Fibroblast of lung (primary cell): Measurements from ENCODE around the gene AQP2. TPM values are rescaled to one million over a fixed set of nuclear protein-coding genes. Genes with fewer than 3 reads are reported as not detected.

Experiments used
- DNase-seq, 2 donors: peaks; one replicate each; pipeline versions ENCODE4 v3.0.0 to v3.0.0-alpha.2; 2010; ENCODE audit warnings: low read depth in 2 of 2
- H2AFZ ChIP-seq: 2 replicates; pipeline ENCODE4 v1.5.1; 2012; ENCODE audit warnings: low read length, control low read depth, inconsistent platforms
- H3K27ac ChIP-seq: 2 replicates; pipeline ENCODE4 v1.5.1; 2011; ENCODE audit warnings: low read length, control low read depth; ENCODE audit not compliant: insufficient read depth
- H3K27me3 ChIP-seq: 2 replicates; pipeline ENCODE4 v1.5.1; 2011; ENCODE audit warnings: mild to moderate bottlenecking, low read length; ENCODE audit not compliant: control insufficient read depth, insufficient read depth
- H3K36me3 ChIP-seq: 2 replicates; pipeline ENCODE4 v1.5.1; 2011; ENCODE audit warnings: low read length; ENCODE audit not compliant: control insufficient read depth, insufficient read depth
- H3K4me1 ChIP-seq: 2 replicates; pipeline ENCODE4 v1.5.1; 2011; ENCODE audit warnings: low read length; ENCODE audit not compliant: control insufficient read depth, insufficient read depth; ENCODE audit errors: extremely low read depth
- H3K4me2 ChIP-seq: 2 replicates; pipeline ENCODE4 v1.5.1; 2011; ENCODE audit warnings: low read length, control low read depth; ENCODE audit not compliant: insufficient read depth; ENCODE audit errors: extremely low read depth
- H3K4me3 ChIP-seq, 4 experiments: fragments of 200-600 bp in 1 of 4; sonication (generic) in 1 of 4; replicated peaks in 1 of 4; 2 replicates each; pipeline ENCODE4 v1.5.1; 2011 to 2016; ENCODE audit warnings: low read length in 4 of 4, low read depth in 3 of 4, mild to moderate bottlenecking in 3 of 4, control low read depth in 2 of 4, inconsistent platforms in 1 of 4, mixed read lengths in 1 of 4; ENCODE audit not compliant: insufficient read depth in 1 of 4; ENCODE audit errors: control extremely low read depth in 1 of 4
- H3K79me2 ChIP-seq: 2 replicates; pipeline ENCODE4 v1.5.1; 2012; ENCODE audit warnings: mild to moderate bottlenecking, low read length, inconsistent platforms; ENCODE audit not compliant: control insufficient read depth, insufficient read depth
- H3K9ac ChIP-seq: 2 replicates; pipeline ENCODE4 v1.5.1; 2011; ENCODE audit warnings: mild to moderate bottlenecking, low read length, control low read depth; ENCODE audit not compliant: insufficient read depth
- H3K9me3 ChIP-seq: 2 replicates; pipeline ENCODE4 v1.5.1; 2012; ENCODE audit warnings: low read depth, low read length; ENCODE audit not compliant: control insufficient read depth, insufficient read depth
- H4K20me1 ChIP-seq: 2 replicates; pipeline ENCODE4 v1.5.1; 2011; ENCODE audit warnings: low read length; ENCODE audit not compliant: control insufficient read depth, insufficient read depth; ENCODE audit errors: extremely low read depth
- CTCF ChIP-seq, 2 donors: IDR thresholded peaks in 1 of 2; conservative IDR thresholded peaks in 1 of 2; 1 replicate in 1 of 2; 2 replicates in 1 of 2; pipeline ENCODE4 v1.5.1; 2011 to 2012; ENCODE audit warnings: low read length in 2 of 2, control low read depth in 1 of 2, inconsistent platforms in 1 of 2, low read depth in 1 of 2, mild to moderate bottlenecking in 1 of 2
- EZH2 ChIP-seq: IDR thresholded peaks from 2 replicates; pipeline ENCODE4 v1.5.1; 2012; ENCODE audit warnings: low read length, control low read depth, mild to moderate bottlenecking; ENCODE audit errors: missing control alignments
- polyA plus RNA-seq, 2 donors: library from polyadenylated mRNA; depleted of rRNA in 1 of 2; stranded (reverse) in 1 of 2; unstranded in 1 of 2; fragments of >200 nt; gene quantifications; 2 replicates each; pipeline ENCODE4 v1.2.1, GENCODE V29; 2011 to 2012; ENCODE audit warnings: missing spikeins in 1 of 2
- total RNA-seq: library from RNA; depleted of rRNA; stranded (reverse); fragments of >200 nt; gene quantifications from 2 replicates; pipeline ENCODE4 v1.2.1, GENCODE V29; 2014

Gene AQP2
- total and polyA plus RNA-seq, 2 donors (not counting 1 experiment from before 2014, with no cell fraction given): not detected

- Histone ChIP-seq H3K27me3 (no peaks in the 10 kb centered on the region), H3K4me2 (no peak overlapping the region), H3K36me3 (no peaks in the 10 kb centered on the region), H3K9me3 (no peaks in the 10 kb centered on the region), H3K27ac (no peak overlapping the region), H3K79me2 (no peaks in the 10 kb centered on the region), H2AFZ (no peak overlapping the region), H3K4me3 (no peak overlapping the region), H3K9ac (no peak overlapping the region), H3K4me1 (no peaks in the 10 kb centered on the region), H4K20me1 (no peaks in the 10 kb centered on the region)
- TF ChIP-seq EZH2 (no peak), CTCF (conservative IDR thresholded peaks at IDR 0.05 in 1 of 2, IDR thresholded peaks at IDR 0.05 in 1 of 2; ENCODE audit: low read depth in 1 of 2, low read length in 2 of 2) (no peak)
- DNase-seq: no peak
Observed at GRCh38 chr12:49924628-49925246, 25.8 kb upstream of the AQP2 start.

GRCh38 chr12:49925433-49926204 is 24.9 kb upstream of the AQP2 start:
- no peaks in the 10 kb centered on the region for H3K9me3 ChIP-seq
- H3K36me3 ChIP-seq: no peaks in the 10 kb centered on the region

More at GRCh38 chr12:49925433-49926204, 24.9 kb upstream of the AQP2 start:
- Histone ChIP-seq H3K27me3 (no peaks in the 10 kb centered on the region), H3K9ac (no peak overlapping the region), H3K27ac (no peak overlapping the region), H3K79me2 (no peaks in the 10 kb centered on the region), H3K4me2 (no peak overlapping the region), H3K4me3 (no peak overlapping the region), H4K20me1 (no peaks in the 10 kb centered on the region), H2AFZ (no peak overlapping the region), H3K4me1 (no peaks in the 10 kb centered on the region)
- DNase-seq: no peak
- no peak for TF ChIP-seq CTCF (conservative IDR thresholded peaks at IDR 0.05 in 1 of 2, IDR thresholded peaks at IDR 0.05 in 1 of 2; ENCODE audit: low read depth in 1 of 2, low read length in 2 of 2)
- TF ChIP-seq EZH2: no peak
